ENCODE results near the gene GPR160.
A peak's percentile ranks its signal among the peaks of the same experiment; 100 is the strongest.
"Not testable (repeated sequence)": the region's sequence is repeated elsewhere in the genome, so short reads cannot be mapped to it uniquely, and the experiment has no call there.

GPR160 gene, protein sequence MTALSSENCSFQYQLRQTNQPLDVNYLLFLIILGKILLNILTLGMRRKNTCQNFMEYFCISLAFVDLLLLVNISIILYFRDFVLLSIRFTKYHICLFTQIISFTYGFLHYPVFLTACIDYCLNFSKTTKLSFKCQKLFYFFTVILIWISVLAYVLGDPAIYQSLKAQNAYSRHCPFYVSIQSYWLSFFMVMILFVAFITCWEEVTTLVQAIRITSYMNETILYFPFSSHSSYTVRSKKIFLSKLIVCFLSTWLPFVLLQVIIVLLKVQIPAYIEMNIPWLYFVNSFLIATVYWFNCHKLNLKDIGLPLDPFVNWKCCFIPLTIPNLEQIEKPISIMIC

DNA sequence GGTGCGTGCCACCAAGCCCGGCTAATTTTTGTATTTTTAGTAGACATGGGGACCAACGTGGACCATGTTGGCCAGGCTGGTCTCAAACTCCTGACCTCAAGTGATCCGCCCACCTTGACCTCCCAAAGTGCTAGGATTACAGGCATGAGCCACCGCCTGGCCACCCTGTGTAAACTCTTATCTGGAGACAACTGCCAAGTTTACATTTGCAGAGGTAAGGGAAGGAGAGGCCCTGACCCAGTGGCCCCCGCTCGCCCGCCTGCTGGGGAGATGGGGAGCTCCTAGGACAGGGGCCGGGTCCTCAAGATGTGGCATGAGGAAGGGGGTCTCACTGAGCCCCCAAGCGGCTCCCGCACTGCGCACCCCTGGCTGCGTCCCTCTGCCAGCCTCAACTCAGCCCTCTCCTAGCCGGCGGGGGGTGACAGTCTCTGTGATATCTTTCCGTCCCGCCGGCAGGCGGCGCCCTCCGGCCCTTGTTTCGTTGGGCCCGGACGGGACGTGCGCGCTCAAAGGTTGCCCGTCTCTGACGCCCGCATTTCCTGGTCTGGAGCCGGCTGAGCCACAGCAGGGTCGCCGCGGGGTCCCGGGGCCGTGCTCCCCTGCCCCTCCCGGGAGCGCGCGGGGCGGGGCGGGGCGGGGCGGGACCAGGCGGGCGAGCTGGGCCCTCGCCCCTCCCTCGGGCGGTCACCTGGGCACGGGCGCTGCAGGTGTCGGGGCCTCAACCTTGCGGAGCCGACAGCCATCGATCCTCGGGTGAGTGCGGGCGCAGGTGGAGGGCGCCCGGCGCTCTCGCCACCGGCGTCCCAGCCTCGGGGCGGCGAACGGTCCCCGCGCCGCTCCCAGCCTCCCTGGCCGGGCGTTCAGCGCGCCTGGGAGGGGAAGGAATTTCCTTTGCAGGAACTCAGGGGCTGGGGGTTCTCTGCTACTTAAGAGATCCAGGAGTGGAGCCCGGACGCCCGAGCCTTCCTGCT is at the start of gene GPR160:
Gene GPR160 (plus strand): TSS at position 533 of the 971 bp plus-strand sequence. CDS start 45,978 bp downstream, outside the sequence.
- no peak for DNase-seq (ENCODE audit: low read depth)

- DNase-seq (ENCODE audit: low read depth): no peak
These were observed 47.4 kb upstream of the GPR160 start for GRCh38 chr3:169990431-169990830.

DNA sequence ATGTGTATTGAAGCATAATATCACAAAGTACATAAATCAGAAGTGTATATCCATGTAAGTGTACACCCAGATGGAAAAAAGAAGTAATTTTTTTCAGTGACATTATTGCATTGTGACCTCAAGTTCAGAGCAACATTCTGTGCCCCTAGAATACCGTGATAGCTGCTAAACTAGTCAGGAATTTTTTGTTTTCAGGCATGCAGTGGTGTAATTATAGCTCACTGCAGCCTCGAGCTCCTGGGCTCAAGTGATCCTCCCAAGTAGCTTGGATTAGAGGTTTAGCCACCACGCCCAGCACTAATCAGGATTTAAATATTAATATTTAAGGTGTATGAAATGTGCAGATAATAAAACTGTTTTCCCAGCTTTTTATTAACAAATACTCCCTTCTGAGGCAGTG is 45.6 kb upstream of the GPR160 start:
- no peak for DNase-seq (ENCODE audit: low read depth)

DNA sequence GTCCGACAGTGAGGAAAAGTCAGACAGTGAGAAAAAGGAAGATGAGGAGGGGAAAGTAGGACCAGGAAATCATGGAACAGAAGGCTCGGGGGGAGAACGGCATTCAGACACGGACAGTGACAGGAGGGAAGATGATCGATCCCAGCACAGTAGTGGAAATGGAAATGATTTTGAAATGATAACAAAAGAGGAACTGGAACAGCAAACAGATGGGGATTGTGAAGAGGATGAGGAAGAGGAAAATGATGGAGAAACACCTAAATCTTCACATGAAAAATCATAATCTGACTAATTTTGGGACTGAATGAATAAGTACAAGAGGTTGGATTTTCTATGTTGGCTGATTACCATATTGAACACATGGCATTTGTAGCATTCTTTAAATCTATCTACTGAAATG is 45.0 kb upstream of the GPR160 start:
- DNase-seq (ENCODE audit: low read depth): no peak

DNA sequence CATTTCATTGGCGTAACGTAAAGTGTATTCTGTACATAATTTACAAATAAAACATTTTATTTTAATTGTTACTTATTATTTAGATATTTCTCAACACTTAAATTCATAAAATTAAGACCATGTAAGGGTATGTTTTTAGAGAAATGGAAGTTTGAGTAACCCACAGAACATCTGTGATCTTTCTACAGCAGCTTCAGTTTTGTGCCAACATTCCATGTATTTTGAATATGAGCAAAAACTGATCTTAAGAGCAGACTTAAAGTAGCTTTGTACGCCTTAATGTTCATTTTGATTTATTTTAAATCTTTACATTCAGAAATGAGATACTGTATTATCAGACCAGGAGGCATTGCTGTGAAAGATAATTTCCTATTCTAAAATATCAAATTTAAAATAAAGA is 44.0 kb upstream of the GPR160 start:
- DNase-seq (ENCODE audit: low read depth): no peak

DNA sequence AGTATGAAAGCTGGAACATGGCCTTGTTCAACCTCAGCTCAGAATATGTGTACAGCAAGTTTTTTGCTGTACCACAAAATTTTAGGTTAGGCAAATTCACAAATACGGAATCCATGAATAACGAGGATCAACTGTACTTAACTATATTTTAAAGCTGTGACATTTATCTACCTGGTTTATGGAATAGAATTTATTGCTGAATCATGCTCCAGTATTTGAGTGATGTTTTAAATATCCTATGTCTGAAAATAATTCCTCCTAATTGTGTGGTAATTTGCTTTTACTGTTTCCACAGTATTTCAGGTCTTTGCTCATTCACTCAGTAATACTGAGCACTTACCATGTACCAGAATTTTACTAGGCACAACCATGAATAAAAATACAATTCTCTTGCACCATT is 41.7 kb upstream of the GPR160 start:
- DNase-seq (ENCODE audit: low read depth): no peak

GRCh38 chr3:169998668-169999131 is 39.1 kb upstream of the GPR160 start:
- DNase-seq (ENCODE audit: low read depth): peak; percentile 85

DNA sequence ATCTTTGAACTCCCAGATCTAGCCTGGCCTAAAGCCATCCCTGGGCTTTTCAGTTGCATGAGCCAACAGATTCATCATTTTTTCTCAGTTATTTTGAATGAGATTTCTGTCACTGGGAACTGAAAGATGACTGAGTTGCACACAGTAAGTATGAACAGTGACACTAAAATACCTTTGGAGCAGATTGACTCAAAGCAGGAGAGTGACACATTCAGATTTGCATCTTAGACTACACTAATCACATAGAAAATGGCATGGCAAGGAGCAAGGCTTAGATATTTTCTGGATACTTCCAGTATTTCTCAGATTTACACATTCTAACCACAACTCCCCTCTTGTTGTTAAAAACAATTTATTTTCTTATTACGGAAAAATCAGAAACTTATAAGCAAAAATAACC is 38.4 kb upstream of the GPR160 start:
- no peak for DNase-seq (ENCODE audit: low read depth)

DNA sequence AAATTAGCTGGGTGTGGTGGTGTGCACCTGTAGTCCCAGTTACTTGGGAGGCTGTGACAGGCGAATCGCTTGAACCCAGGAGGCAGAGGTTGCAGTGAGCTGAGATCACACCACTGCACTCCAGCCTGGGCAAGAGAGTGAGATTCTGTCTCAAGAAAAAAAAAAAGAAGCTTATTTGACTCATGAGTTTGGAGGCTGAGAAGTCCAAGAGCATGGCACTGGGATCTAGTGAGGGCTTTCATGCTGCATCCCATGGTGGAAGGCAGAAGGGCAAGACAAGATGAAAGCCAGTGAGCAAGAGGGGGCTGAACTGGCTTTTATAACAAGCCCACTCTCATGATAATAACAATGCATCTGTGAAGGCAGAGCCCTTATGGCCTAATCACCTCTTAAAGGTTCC is 37.7 kb upstream of the GPR160 start:
- DNase-seq (ENCODE audit: low read depth): no peak

DNA sequence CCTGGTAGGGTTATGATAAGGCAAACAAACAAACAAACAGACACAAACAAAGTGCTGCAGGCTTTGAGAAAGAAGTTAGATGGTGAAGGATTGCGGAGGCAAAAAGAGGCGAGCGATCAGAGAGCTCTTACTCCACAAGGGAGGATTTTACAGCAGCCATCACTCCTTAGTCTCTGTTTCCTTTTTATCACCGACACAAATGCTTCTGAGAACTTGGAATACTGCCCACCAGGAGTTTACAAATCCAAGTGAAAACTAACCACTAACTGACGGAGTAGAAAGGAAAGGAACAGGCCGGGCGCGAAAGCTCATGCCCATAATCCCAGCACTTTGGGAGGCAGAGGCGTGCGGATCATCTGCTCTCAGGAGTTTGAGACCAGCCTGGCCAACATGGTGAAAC is 35.6 kb upstream of the GPR160 start:
- DNase-seq (ENCODE audit: low read depth): no peak

DNA sequence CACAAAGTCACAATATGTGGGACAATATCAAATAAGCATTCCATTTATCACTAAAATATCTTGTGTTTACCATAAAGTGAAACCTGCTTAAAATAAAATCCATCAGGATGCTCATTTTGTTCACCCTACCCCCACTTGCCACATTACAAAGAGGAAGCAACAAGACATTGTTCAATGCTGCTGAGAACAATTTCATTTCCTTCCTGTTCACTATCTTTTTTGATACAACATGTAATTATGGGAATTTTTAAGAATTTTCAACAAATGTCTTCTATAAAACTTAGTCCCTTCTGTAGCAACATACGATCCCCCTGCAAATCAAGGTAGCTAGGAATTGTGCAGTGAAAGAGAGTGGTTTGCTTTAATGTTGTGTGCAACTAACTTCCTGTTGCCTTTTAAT is 34.9 kb upstream of the GPR160 start:
- no peak for DNase-seq (ENCODE audit: low read depth)

DNA sequence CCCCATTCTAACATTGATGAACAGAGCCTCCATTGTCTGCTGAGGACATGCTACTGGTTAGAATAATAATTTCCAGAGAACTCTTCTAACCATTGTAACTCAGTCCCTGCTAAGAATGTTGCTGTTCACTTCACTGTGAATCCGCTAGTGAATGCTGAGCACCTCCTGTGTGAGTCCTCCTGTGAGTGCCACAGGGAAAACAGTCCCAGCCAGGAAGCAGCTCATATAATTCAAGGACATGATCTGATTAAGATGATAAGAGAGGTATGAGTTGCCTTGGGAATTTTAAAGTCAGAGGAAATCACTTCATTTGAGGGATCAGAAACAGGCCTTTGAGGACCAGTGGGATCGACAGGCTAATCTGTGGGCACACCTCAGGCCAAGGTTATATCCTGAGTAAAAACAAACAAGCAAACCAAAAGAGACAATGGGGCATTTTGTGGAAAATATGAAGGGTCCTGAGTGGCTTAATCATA is 33.9 kb upstream of the GPR160 start:
- no peak for DNase-seq (ENCODE audit: low read depth)

DNA sequence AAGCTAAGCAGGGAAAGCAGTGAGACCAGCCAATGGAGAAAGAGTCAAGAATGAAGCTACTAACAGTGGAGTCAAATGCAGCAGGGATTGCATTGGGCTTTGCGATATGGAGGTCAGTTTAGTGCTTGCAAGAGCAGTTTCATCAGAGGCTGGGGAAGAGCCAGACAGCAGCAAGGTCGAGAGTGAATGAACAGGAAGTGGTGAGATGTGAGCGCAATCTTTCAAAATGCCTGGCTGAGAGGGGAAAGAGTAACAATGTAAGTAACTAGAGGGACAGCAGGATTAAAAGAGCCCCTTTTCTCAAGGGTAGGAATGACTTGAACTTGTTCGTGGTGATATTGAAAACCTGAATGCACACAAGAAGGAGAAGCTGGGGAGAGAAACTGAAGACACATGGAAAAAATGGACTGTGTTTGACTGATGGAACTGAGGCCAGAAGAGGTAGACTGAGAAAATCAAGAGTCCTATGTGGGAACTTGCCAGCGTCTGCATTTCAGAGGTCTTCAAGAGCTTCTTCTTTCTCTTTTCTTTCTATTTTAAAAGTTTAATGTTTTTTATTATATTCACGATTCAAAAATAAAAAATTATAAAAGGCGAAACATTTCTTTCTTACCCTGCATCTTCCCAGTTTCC is 30.6 kb upstream of the GPR160 start:
- DNase-seq (ENCODE audit: low read depth): peak; percentile 4

GRCh38 chr3:170010498-170010897 is 27.3 kb upstream of the GPR160 start:
- DNase-seq (ENCODE audit: low read depth): no peak

DNA sequence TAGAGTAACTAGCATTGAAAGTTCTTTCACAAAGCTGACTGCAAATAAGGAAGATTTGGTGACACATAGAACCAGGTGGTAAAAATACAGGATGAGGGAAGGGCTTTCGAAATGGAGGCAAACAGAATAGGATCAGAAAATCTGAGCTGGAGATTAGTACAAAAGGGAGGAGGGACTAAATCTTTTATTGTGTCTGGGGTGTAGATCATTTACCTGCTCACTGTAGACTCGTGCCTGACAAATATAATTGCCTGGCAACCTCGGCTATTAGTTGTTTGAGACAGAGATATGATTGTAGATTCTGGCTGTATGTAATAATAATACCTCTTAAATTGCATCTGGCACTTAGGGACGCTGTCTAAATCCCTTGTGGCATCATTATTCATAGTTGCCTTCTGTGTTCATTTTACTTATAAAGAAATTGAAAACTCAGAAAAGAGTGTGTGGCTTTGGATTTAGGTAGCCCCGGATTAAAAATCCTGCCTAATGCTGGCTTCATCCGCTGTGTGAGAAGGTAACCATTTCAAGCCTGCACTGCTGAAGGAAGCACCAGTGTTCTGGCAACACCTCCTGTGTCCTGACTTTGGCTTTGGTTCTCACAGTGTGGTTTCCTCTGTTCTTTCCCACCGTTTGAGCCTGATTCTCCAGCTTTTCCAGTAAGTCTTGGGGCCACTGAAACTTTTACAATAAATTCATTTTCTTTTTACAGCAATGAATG is 25.0 kb upstream of the GPR160 start:
- DNase-seq (ENCODE audit: low read depth): no peak

DNA sequence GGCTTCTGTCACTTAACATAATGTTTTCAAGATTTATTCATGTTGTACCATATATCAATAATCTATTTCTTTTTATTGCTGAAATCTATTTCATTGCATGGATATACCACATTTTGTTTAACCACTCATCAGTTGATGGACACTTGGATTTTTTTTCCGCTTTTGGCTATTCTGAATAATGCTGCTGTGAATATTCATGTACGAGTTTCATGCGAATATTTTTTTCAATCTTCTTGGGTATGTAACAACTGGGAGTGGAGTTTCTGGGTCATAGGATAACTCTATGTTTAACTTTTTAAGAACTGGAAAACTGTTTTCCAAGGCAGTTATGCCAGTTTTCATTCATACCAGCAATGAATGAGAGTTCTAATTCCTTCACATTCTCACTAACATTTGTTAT is 21.7 kb upstream of the GPR160 start:
- DNase-seq (ENCODE audit: low read depth): no peak

GRCh38 chr3:170019306-170019705 is 18.5 kb upstream of the GPR160 start:
- not testable (repeated sequence) for DNase-seq (ENCODE audit: low read depth)

- DNase-seq (ENCODE audit: low read depth): no peak
These were observed 16.7 kb upstream of the GPR160 start for GRCh38 chr3:170021083-170021482.

GRCh38 chr3:170022336-170022735 is 15.5 kb upstream of the GPR160 start:
- no peak for DNase-seq (ENCODE audit: low read depth)

- DNase-seq (ENCODE audit: low read depth): no peak
These were observed 14.6 kb upstream of the GPR160 start for GRCh38 chr3:170023165-170023564.

- no peak for DNase-seq (ENCODE audit: low read depth)
These were observed 13.2 kb upstream of the GPR160 start for GRCh38 chr3:170024581-170024980.
